HG03066 (cell line): ENCODE results near the gene ARHGEF19.
"Not testable (repeated sequence)": the region's sequence is repeated elsewhere in the genome, so short reads cannot be mapped to it uniquely, and the experiment has no call there.

Source experiments
- ATAC-seq: cut with Tn5 transposase; IDR thresholded peaks from one replicate; pipeline ENCODE4 v1.9.1; 2021; ENCODE audit warnings: low read depth; ENCODE audit not compliant: unreplicated experiment

The ARHGEF19 gene

GRCh38 chr1:16222716-16223115 is 10.3 kb upstream of the ARHGEF19 start:
- not testable (repeated sequence) for ATAC-seq

GRCh38 chr1:16221499-16221898 is 9.0 kb upstream of the ARHGEF19 start:
- no peak for ATAC-seq

DNA sequence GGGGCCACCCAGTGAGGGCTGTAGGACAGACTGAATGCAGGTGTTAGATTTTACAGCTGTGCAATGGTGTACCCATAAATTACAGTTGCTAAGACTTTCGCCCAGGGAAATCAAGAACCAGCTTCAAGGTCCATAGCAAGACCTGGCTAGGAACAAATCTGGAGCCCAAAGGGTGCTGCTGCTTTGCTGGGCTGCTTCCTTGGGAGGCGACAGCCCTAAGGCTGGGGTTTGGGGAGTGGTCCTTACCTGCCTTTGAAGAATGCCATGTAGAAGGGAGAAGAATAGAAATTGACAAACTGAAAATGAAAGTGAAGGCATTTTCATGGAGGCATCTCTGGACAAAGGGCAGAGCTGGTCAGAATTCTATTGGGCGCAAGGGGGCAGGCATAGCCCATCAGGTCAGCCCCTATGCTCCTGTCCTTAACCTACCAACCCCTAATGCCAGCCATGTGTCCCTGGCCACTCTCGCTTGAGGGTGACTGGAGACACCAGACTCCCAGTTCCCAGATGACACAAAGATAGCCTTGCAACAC is 7.6 kb upstream of the ARHGEF19 start:
- ATAC-seq: no peak

GRCh38 chr1:16218674-16219071 is 6.2 kb upstream of the ARHGEF19 start:
- ATAC-seq: no peak

GRCh38 chr1:16218014-16218673 is 5.7 kb upstream of the ARHGEF19 start:
- no peak for ATAC-seq

GRCh38 chr1:16217061-16217785 is 4.8 kb upstream of the ARHGEF19 start:
- ATAC-seq: peak; percentile 90

DNA sequence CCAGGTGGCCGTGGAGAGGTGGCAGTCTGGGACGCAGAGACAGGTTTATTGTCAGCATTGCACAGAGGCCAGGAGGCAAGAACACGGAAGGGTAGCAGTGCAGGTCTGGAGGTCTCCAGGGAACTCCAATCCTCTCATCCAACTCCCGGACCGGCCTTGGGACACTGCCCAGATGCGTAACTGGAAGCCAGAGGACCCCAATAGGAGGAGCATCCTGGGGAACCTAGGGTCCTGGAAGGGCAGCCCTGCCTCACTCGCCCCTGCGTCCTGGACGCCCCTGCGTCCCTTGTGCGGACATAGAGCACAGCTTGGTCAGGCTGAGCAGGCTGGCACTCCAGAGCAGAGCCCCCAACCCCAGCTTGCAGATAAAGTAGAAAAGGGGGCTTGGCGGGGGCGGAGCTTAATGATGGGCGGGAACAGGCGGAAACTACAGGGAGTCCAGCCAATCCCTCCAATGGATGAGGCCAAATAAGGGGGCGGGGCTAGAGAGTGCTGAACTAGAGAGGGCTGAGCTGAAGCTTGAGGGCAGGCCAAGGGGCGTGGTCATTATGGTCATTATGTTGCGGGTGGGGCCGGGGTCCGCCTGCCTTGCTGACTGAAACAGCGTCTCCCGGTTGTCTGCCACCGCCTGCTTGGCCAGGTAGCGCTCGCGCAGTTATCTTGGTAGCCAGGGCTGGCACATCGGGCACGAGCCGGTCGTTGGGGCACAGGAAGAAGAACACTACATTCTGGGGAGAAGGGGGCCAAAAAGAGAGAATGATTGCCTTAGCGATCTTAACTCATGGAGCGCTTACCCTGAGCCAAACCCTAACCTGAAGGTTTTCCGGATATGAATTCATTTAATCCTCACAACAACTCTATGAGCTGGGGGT is 3.7 kb upstream of the ARHGEF19 start:
- ATAC-seq: peak; percentile 55

DNA sequence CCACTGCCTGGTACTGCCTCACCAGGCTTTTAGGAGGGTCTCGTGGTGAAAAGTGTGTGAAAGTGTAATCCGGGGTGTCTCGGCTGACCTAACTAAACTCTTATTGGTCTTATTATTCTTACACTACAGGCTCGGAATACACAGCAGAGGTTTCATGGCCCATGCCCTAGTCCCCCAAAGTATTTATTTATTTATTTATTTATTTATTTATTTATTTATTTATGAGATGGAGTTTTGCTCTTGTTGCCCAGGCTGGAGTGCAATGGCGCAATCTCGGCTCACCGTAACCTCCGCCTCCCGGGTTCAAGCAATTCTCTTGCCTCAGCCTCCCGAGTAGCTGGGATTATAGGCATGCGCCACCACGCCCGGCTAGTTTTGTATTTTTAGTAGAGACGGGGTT is 2.8 kb upstream of the ARHGEF19 start:
- ATAC-seq: not testable (repeated sequence)

- ATAC-seq: not testable (repeated sequence)
Observed at GRCh38 chr1:16213544-16213943, 1.1 kb upstream of the ARHGEF19 start.

DNA sequence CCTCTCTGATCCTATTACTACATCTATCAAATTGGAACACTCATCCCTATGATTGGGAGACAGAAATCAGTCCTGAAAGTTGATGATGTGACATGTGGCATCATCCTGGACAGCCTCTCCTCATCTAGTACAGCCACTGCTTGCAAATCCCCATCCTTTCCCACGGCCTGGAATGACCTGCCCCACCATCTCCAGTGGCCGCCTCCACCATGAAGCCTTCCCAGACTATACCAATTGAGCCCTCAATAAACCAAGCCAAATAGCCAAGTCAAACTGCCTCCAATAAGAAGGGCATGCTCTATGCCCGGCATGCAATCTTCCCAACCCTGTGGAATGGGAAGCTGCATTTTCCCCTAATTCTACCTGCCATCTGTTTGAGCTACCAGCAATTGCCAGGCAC is 561 bp upstream of the ARHGEF19 start:
- no peak for ATAC-seq

DNA sequence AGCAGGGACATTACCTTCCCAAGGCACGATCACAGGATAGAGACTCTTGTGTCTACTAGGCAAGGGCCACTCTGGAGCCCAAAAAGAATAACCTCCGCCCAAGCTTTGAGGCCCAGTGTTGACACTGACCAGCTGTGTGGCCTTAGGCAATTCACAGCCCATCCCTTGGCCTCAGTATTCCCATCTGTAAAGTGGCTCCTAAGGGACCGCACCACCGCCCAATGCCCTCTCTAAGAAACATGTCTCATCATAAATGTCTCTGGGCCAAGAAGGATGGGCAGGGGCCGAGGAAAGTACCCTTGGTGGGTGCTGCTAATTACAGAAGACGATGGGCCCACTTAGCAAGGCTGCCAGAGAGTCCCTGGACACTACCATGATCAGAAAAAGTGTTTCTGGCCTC is 628 bp downstream of the ARHGEF19 start:
- ATAC-seq: no peak

DNA sequence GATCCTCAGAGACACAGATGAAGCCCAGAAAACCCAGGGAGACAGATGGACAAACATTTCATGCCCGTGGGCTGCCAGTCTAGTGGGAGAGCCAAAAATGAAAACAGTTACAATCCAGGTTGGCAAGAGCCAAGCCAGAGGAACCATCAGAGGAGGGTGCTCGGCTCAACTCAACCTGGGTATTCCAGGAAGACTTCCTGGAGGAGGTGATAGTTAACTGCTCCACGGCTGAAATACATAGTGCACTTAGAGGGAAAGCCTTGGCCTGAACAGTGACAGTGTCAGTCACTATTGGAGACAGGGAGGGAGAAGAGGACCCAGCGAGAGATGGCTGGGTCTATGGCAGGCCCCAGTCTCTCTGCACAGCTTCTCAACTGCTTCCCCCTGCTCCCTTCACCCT is 1.9 kb downstream of the ARHGEF19 start:
- no peak for ATAC-seq

DNA sequence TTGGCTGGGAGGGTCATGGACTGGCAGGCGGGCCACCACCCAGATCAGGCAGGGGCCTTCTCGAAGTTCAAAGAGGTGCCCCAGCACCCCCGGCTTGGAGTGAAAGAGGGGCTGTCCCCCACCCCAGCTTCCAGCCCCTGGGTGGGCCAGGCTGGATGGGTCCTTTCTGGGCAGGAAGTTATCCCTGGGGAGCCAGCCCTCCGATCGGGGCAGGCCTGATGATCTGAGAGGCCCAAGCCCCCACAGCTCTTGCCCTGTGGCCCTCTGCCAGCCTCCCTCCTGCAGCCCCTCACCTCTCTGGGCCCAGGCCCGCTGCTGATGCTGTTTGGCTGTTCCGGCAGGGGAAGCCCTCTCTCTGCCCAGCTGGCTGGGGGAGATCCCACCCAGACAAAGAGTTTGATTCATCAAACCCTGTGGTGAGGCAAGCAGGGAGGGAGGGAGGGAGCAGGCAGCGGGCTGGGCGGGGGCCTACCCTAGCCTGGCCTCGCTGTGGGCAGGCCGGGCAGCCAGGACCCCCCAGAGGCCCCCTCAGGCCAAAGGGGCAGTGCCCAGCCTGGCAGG is 2.5 kb downstream of the ARHGEF19 start:
- no peak for ATAC-seq

GRCh38 chr1:16209132-16209846 is 3.2 kb downstream of the ARHGEF19 start:
- no peak for ATAC-seq

DNA sequence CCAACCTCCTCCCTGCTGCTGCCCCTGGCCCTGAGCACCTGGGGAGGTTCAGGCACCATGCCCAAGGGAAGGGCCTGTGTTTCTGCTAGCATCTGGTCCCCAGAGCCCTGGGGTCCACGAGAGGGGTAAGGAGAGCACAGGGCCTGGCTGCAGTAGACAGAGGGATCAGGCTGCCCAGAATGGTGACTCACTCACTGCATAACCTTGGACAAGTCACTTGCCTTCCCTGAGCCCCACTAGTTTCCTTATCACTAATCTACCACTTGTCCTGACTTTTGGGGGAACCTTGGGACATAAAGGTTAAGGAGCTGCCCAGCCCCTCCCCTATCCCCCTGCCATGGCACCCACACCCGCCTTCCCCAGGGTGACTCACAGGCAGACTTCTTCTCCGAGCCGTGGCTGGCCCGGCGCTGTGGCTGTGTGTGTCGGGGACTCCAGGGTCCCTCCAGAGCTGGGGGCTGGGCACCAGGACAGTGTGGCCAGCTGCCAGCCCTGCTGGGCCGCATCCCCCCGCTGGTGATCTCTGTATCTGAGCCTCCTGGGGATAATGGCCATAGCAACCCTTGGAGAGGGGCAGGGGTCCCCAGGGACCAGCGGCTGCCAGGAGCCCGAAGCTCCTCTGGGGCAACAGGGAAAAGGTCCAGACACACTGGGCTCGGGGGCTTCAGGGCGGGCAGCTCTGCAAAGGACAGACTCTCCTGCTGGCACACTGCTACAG is 4.0 kb downstream of the ARHGEF19 start:
- ATAC-seq: no peak

- ATAC-seq: no peak
Observed at GRCh38 chr1:16207318-16208269, 4.9 kb downstream of the ARHGEF19 start.

- ATAC-seq: peak; percentile 89
Observed at GRCh38 chr1:16206547-16207317, 5.7 kb downstream of the ARHGEF19 start.
